Measurements from ENCODE around the gene ALK.

- TF ChIP-seq EZH2 (IDR thresholded peaks at IDR 0.05) (no peak), POLR2AphosphoS5 (IDR thresholded peaks at IDR 0.05; ENCODE audit: borderline replicate concordance, low read depth, low read length) (no peak), FOXP2 (optimal IDR thresholded peaks at IDR 0.05; ENCODE audit: control extremely low read depth, extremely low read length, insufficient read depth) (no peak)
Measured at GRCh38 chr2:29620890-29621289, 300.5 kb downstream of the ALK start.
